PC-3 (cell line): Measurements from ENCODE around the gene MAP1B.

Experiments
- CTCF ChIP-seq: fragments of 300-600 bp; sonication (generic); conservative IDR thresholded peaks from 2 replicates; pipeline ENCODE4 v1.5.1; 2017; ENCODE audit warnings: antibody characterized with exemption, low read depth, mild to moderate bottlenecking, low read length
- EZH2 ChIP-seq: fragments of 300-600 bp; sonication (generic); IDR thresholded peaks from one replicate; pipeline ENCODE4 v1.6.1; 2017; ENCODE audit warnings: antibody characterized with exemption, mild to moderate bottlenecking, low read length; ENCODE audit not compliant: unreplicated experiment
- EZH2phosphoT487 ChIP-seq: fragments of 300-600 bp; sonication (generic); IDR thresholded peaks from 2 replicates; pipeline ENCODE4 v1.6.1; 2018; ENCODE audit warnings: mild to moderate bottlenecking, antibody characterized with exemption, low read length, borderline replicate concordance

- TF ChIP-seq EZH2 (no peak), CTCF (no peak), EZH2phosphoT487 (no peak)
Measured at GRCh38 chr5:72145348-72145747, 38.1 kb downstream of the MAP1B start.
